LNCAP (cell line): ENCODE results near the gene SNX9.

ENCODE experiments used
- TF ChIP-seq, protein P1 (sequence below): fragments of 450-650 bp; IDR thresholded peaks from 2 replicates; pipeline ENCODE4 v1.5.1; 2017; ENCODE audit warnings: mild to moderate bottlenecking

The SNX9 gene

DNA sequence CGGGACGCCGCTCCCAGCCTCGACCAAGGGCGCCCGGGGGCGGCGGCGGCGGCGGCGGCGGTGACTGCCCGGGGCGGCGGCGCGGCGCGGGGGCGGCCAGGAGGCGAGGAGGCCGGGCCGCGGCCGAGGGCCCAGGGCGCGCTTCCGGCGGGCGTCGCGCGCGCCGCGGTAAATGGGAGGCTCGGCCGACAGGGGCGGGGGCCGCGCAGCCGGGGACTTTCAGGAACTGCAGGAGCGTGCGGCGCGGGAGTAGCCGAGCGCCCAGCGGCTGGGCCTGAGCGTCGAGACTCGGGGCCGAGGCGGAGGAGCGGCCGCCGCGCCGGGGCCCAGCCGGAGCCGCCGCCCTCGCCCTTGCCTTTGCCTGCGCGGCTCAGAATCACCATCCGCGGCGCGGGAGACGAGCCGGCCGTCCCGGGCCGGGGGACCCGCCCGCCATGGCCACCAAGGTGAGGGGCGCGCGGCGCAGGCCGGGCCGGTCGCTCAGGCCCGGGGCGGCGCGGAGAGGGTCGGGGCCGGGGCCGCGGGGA is at the start of gene SNX9:
Gene SNX9 (plus strand): TSS at position 246 of the 527 bp plus-strand sequence. CDS start 189 bp downstream, at position 435.
- TF ChIP-seq, protein P1, sequence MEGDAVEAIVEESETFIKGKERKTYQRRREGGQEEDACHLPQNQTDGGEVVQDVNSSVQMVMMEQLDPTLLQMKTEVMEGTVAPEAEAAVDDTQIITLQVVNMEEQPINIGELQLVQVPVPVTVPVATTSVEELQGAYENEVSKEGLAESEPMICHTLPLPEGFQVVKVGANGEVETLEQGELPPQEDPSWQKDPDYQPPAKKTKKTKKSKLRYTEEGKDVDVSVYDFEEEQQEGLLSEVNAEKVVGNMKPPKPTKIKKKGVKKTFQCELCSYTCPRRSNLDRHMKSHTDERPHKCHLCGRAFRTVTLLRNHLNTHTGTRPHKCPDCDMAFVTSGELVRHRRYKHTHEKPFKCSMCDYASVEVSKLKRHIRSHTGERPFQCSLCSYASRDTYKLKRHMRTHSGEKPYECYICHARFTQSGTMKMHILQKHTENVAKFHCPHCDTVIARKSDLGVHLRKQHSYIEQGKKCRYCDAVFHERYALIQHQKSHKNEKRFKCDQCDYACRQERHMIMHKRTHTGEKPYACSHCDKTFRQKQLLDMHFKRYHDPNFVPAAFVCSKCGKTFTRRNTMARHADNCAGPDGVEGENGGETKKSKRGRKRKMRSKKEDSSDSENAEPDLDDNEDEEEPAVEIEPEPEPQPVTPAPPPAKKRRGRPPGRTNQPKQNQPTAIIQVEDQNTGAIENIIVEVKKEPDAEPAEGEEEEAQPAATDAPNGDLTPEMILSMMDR: no peak

DNA sequence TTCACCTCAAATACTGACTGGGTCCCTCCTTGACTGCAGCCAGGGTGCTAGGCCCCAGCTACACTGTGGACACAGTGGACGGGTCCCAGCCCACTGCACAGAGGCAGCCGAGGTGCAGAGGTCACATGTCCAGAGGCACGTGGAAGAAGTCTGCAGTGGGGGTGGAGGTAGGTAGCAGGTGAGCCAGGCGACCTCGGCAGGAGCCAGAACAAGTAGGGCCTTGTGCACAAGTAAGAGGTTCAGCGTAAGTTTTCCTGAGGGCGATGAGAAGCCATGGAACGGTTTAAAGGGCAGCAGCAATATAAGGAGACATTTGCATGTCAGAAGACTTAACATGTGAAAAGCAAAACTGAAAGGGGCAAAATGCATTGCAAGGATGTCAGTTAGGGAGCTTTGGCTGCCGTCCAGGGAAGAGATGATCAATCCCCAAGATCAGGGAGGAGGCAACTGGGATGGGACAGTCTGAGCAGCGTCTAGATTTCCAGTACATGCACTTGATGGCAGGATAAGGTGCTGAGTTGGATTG is 49.7 kb upstream of the SNX9 start:
- TF ChIP-seq, protein P1: no peak

DNA sequence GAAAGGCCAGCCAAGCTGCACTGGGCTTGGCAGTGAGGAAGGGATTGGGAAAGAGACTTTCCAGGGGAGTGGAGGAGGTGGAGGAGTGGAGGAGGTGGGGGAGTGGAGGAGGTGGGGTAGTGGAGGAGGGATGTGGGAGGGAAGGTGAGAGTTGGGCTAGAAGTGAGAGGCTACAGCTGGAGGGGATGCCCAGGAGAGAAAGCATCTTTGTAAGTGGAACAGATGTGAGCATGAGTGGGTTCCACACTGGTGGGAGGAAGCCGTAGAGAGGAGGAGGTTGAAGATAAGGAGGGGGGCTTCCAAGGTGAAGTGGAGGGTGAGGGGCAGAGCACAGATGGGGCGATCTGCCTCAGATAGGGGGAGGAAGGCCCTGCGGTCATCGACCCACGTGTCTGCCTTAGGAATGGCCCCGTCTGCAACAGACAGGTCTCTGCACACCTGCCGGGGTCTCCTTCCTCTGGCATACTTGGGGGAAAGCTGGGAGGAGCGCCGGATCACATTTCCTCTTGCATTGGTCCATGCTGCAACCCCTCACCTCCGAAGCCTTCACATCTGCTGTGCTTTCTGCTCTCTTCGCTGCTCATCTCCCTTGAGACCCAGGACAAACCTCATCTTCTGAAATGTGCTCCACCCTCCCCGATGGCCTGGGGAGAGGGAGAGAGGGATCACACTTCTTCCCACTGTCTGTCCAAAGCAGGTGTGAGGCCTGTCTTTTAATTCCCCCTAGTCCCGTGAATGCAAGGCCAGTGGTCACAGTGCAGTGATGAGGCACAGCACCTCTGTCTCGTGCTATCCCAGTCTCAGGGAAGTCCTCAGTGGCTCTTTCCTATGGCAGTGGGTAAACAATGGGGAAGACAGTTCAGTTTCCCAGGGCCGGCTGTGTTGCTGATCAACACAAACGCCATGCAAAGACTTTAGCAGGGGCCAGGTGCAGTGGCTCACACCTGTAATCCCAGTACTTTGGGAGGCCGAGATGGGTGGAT is 48.6 kb upstream of the SNX9 start:
- TF ChIP-seq, protein P1: no peak

DNA sequence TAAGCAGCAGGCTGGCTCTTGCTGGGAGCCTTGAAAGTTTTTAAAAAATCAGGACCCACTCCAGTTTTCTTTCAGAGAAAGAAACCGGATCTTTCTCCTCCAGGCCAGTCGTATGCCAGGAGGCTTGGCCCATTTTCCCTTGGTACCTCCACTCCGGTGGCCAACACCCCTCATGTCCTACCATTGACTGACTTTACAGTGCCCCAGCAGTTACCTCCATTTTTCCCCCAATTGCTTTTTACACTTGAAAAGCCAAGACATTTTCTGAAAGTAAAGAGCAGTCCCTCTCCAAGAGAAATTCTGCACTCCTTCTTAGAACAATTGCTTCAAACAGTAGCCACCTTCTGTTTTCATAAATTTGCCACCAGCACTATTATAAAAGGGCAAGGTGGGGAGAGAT is 47.7 kb upstream of the SNX9 start:
- TF ChIP-seq, protein P1: no peak

DNA sequence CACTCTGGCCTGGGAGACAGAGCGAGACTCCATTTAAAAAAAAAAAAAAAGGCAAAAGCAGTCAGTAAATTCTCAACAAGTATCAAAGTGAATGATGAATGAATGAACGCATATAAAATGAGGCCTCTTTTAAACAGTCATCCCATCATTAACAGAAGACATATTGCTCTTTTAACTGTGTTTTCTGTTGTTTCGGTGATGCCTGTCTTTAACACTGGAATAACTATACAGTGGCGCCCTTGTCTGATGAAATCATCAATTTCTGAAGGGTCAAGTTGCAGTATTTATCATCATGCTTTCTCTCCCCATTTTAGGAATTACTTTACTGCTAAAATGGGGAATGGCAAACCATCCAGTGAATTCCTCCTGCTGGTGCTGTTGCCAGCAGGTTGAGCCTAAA is 45.7 kb upstream of the SNX9 start:
- TF ChIP-seq, protein P1: no peak

DNA sequence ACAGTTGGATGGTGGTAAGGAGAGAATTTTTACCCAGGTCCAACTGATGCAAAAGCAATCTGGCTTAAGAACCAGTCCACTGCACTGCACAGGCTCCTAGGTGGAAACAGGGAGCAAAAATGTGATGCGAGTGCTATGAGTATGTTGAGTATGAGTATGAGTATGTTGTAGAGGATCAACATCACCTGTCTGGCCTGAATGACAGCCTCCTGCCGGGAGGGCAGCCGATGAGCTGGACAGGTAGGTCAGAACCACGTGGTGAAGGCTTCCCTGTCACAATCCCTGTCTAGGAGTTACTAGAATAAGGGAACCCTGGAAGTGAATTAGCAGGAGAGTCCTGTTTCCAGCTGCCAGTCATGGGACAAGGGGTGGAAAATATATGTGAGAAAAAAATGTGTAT is 44.3 kb upstream of the SNX9 start:
- TF ChIP-seq, protein P1: no peak

DNA sequence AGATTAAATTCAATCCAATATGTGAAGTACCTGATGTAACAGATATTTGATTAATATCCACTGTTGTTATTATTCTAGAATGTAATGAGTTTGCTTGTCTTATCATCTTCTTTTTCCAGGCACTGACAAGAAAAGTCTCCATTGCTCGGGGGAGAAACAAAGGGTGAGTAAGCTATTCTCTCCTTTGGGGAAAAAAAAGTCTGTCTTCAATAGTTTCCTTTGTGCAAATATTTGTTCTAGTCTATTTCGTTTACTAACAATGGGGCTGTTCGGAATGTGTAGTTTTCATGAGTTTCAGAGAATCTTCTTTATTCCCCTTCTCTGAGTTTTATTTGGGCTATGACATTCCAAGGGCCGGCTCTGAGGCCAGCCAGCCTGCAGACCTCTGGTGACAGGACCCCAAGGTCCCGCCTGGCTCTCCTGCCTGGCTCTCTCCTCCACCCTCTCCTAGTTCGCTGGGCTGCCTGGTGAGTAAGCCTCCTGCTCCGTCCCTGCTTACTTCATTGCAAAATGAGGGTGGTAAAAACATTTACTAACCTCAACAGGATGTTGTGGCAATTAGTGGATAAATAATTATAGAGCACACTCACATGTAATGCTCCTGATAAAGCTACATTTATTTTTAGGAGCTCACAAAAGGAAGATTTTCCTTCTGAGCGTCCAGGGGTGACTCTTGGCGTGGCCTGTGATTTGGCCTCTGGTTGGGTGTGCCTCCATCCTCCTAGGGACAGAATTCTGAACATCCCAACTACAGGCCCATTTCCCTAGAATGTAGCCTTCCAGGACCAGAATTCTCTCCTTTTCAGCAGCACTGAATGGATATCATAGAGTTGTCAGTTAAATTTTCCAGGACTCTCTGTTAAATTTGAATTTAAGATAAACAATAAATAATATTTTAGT is 43.1 kb upstream of the SNX9 start:
- TF ChIP-seq, protein P1: no peak
